ENCODE data around the gene OGT. TPM values are rescaled to one million over a fixed set of nuclear protein-coding genes. Genes with fewer than 3 reads are reported as not detected.

OGT gene
- total and polyA plus RNA-seq, 8 donors = 117 to 325 (median 277) TPM

DNA sequence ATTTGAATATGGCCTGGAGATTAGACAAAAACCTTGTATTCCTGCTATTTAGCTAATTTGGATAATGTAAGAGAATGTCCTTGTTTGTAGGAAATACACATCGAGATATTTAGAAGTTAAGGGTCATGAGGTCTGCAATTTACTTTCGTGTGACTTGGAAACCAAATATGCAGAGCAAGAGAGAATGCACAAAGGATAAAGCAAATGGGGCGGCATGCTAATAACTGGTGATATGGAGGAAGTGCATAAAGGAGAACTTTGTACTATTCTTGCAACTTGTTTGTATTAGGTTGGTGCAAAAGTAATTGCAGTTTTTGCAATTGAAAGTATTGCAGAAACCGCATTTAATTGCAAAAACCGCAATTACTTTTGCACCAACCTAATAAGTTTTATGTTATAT, 92.6 kb downstream of the OGT start:
- ATAC-seq = no peak
- H3K27me3 ChIP-seq = no peaks in the 10 kb centered on the region
- no peaks in the 10 kb centered on the region for H3K36me3 ChIP-seq
- no peak for DNase-seq
- no peak overlapping the region for H3K4me3 ChIP-seq
- TF ChIP-seq, protein P1, sequence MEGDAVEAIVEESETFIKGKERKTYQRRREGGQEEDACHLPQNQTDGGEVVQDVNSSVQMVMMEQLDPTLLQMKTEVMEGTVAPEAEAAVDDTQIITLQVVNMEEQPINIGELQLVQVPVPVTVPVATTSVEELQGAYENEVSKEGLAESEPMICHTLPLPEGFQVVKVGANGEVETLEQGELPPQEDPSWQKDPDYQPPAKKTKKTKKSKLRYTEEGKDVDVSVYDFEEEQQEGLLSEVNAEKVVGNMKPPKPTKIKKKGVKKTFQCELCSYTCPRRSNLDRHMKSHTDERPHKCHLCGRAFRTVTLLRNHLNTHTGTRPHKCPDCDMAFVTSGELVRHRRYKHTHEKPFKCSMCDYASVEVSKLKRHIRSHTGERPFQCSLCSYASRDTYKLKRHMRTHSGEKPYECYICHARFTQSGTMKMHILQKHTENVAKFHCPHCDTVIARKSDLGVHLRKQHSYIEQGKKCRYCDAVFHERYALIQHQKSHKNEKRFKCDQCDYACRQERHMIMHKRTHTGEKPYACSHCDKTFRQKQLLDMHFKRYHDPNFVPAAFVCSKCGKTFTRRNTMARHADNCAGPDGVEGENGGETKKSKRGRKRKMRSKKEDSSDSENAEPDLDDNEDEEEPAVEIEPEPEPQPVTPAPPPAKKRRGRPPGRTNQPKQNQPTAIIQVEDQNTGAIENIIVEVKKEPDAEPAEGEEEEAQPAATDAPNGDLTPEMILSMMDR (IDR thresholded peaks at IDR 0.05) = no peak
- peaks cover 7 to 19% of the 10 kb centered on the region in 2 donors for H3K4me1 ChIP-seq
- intact Hi-C loops (cut with DNase I) = no loop called here
- H3K27ac ChIP-seq = no peak overlapping the region
- H3K9me3 ChIP-seq = no peaks in the 10 kb centered on the region

Other genes with a start within 250 kb of the OGT start
- 100 to 1,000 TPM; 241 to 245 TPM for gene NONO, start 249.5 kb upstream of the OGT start, total RNA-seq
- gene NONO, start 249.5 kb upstream of the OGT start, polyA plus RNA-seq (ENCODE audit: insufficient read length in 6 of 6) = 100 to 1,000 TPM; 606 to 739 (median 643) TPM
- gene ITGB1BP2, start 231.4 kb upstream of the OGT start, total RNA-seq = 1 to 10 TPM in 1 of 2 donors, under 1 TPM in 1; 0.99 to 3.0 TPM
- 1 to 10 TPM; 2.2 to 2.9 (median 2.6) TPM for gene ITGB1BP2, start 231.4 kb upstream of the OGT start, polyA plus RNA-seq (ENCODE audit: insufficient read length in 6 of 6)
- gene TAF1, start 166.7 kb upstream of the OGT start, total RNA-seq = 10 to 100 TPM; 26.2 to 31.6 TPM
- 10 to 100 TPM; 53.8 to 66.4 (median 59.6) TPM for gene TAF1, start 166.7 kb upstream of the OGT start, polyA plus RNA-seq (ENCODE audit: insufficient read length in 6 of 6)
- 1 to 10 TPM in 1 of 2 donors, under 1 TPM in 1; 0.64 to 3.2 TPM for gene GCNA, start 45.3 kb downstream of the OGT start, total RNA-seq
- gene GCNA, start 45.3 kb downstream of the OGT start, polyA plus RNA-seq (ENCODE audit: insufficient read length in 6 of 6) = 1 to 10 TPM; 2.0 to 2.7 (median 2.3) TPM
- 1 to 10 TPM in 1 of 2 donors, under 1 TPM in 1; 0.50 to 1.7 TPM for gene CXCR3, start 85.4 kb downstream of the OGT start, total RNA-seq
- gene CXCR3, start 85.4 kb downstream of the OGT start, polyA plus RNA-seq (ENCODE audit: insufficient read length in 6 of 6) = under 1 TPM in 4 of 6 donors, not detected in 2; 0.17 to 0.31 (median 0.23) TPM
- gene CXorf49, start 185.2 kb downstream of the OGT start, total RNA-seq = not detected
- under 1 TPM in 1 of 6 donors, not detected in 5; 0.43 TPM for gene CXorf49, start 185.2 kb downstream of the OGT start, polyA plus RNA-seq (ENCODE audit: insufficient read length in 6 of 6)
- not detected for gene CXorf49B, start 230.2 kb downstream of the OGT start, total RNA-seq
- gene CXorf49B, start 230.2 kb downstream of the OGT start, polyA plus RNA-seq (ENCODE audit: insufficient read length in 6 of 6) = under 1 TPM in 1 of 6 donors, not detected in 5; 0.43 TPM